Heart left ventricle (tissue), 16 donors: Measurements from ENCODE around the gene SBDS. TPM values are rescaled to one million over a fixed set of nuclear protein-coding genes. Genes with fewer than 3 reads are reported as not detected.
"Not testable (repeated sequence)": the region's sequence is repeated elsewhere in the genome, so short reads cannot be mapped to it uniquely, and the experiment has no call there.

ENCODE experiments used
- ATAC-seq, 4 donors: fragments of 200-7000 bp; cut with Tn5 transposase; one replicate each; pipeline ENCODE4 v1.9.1; 2020 to 2022; ENCODE audit warnings: moderate library complexity in 4 of 4, mild to moderate bottlenecking in 3 of 4, moderate number of reproducible peaks in 1 of 4
- DNase-seq, 5 donors: peaks; one replicate each; pipeline ENCODE4 v3.0.0-alpha.2; 2020
- H3K27ac ChIP-seq, 12 donors: fragments of 200-600 bp; sonication (generic) in 4 of 12; one replicate each; pipeline versions ENCODE4 v1.5.0 to v1.8.0; 2016 to 2022; ENCODE audit warnings: mild to moderate bottlenecking in 2 of 12
- H3K27me3 ChIP-seq, 9 donors: fragments of 200-600 bp; sonication (generic) in 2 of 9; one replicate each; pipeline versions ENCODE4 v1.5.1 to v1.8.0; 2016 to 2022; ENCODE audit warnings: mild to moderate bottlenecking in 3 of 9
- H3K36me3 ChIP-seq, 9 donors: fragments of 200-600 bp; sonication (generic) in 2 of 9; one replicate each; pipeline versions ENCODE4 v1.5.0 to v1.8.0; 2018 to 2022; ENCODE audit warnings: mild to moderate bottlenecking in 2 of 9
- H3K4me1 ChIP-seq, 12 donors: fragments of 200-600 bp; sonication (generic) in 4 of 12; one replicate each; pipeline versions ENCODE4 v1.5.0 to v1.8.0; 2016 to 2022; ENCODE audit warnings: mild to moderate bottlenecking in 3 of 12
- H3K4me3 ChIP-seq, 12 donors: fragments of 200-600 bp; sonication (generic) in 4 of 12; one replicate each; pipeline versions ENCODE4 v1.5.0 to v1.8.0; 2017 to 2022; ENCODE audit warnings: mild to moderate bottlenecking in 9 of 12, moderate library complexity in 4 of 12
- H3K9me3 ChIP-seq, 12 donors: fragments of 200-600 bp; sonication (generic) in 4 of 12; one replicate each; pipeline versions ENCODE4 v1.5.0 to v1.8.0; 2016 to 2022; ENCODE audit warnings: mild to moderate bottlenecking in 1 of 12
- CTCF ChIP-seq, 12 donors: fragments of 200-600 bp; sonication (generic) in 4 of 12; IDR thresholded peaks; one replicate each; pipeline versions ENCODE4 v1.5.0 to v1.8.0; 2018 to 2022; ENCODE audit warnings: antibody characterized with exemption in 12 of 12, mild to moderate bottlenecking in 5 of 12
- POLR2A ChIP-seq, 2 donors: fragments of 450-650 bp; IDR thresholded peaks; one replicate each; pipeline ENCODE4 v1.6.1; 2017; ENCODE audit warnings: antibody characterized with exemption in 2 of 2, mild to moderate bottlenecking in 2 of 2, moderate library complexity in 2 of 2
- WGBS, 4 donors: extraction: QIAGEN DNeasy Blood & Tissue Kit in 2 of 4; methylation state at CpG; one replicate each; pipeline versions ENCODE4 v1.1.5 to v1.1.7; 2013 to 2018; 5-methylcytosine and 5-hydroxymethylcytosine counted together
- intact Hi-C, 10 donors: fragments of 100-400 bp; cut with DNase I; formaldehyde crosslinking; loops; one replicate each; pipeline versions ENCODE4 v1.11.1 to v1.14.2; 2022
- polyA plus RNA-seq, 2 donors: library from polyadenylated mRNA; stranded (reverse); fragments of 200-250 nt; gene quantifications; one replicate each; pipeline ENCODE4 v1.2.3, GENCODE V29; 2013
- total RNA-seq, 9 donors: library from RNA; depleted of rRNA in 2 of 9; stranded (reverse); fragments of >200 nt in 2 of 9; fragmentation: NEBNext Ultra II Directional in 3 of 9; extraction: Animal tissue kit (Norgen Biotek cat#: 25700) in 3 of 9; gene quantifications; one replicate each; pipeline versions ENCODE4 v1.1.0 to v1.2.4, GENCODE V29; 2016 to 2023
- donor health status: ischemic (EF 13 %, LVEDD 7.1; RV severe dilation, severe dysfunction).
- donor health status: healthy with polysubstance abuse.
- donor health status: DM: no; HTN: yes; CAD: no.
- donor health status: DM: no; HTN: no; CAD: no.
- donor health status: ischemic (EF 25% LVEDD 6.9; RV normal size, moderate dysfunction).
- donor health status: ischemic (EF 25% LVEDD 5.7; RV mildly dilated, moderate dysfunction).
- donor health status: healthy.
- donor health status: DM: yes; HTN: yes; CAD: no.
- donor health status: ischemic (EF 35%, LVEDD 5.7; RV mildly dilated, moderate dysfunction).
- donor health status: nonischemic (EF 11% LVEDD 7.7; RV severe dilation, severe dysfunction).
- donor health status: DM: yes; HTN: yes; CAD: no.
- donor health status: PGD.
- donor health status: ischemic (EF 29% LVEDD 5.4; RV normal size, mild dysfunction).
- donor health status: nonischemic (EF 23%, LVEDD 6.1; RV moderate dilation, normal function).

The SBDS gene
- total and polyA plus RNA-seq, 11 donors, result 135 to 310 (median 225) TPM

GRCh38 chr7:66996444-66997191 lies 1.2 kb upstream of the SBDS start, which contains the start of gene TYW1:
Gene TYW1, plus strand, starts transcription at chr7:66996833. Its CDS starts 146 bp downstream, at chr7:66996979.
- Histone ChIP-seq H3K4me3 (peak within 1 kb of the TSS; percentile 70 to 95 (median 86)), H3K27ac (peak within 1 kb of the TSS; percentile 43 to 100 (median 97)), H3K36me3 (peaks cover 0 to 47% (median 31%) of the 10 kb centered on the region in 9 donors), H3K4me1 (peaks cover 0 to 26% (median 21%) of the 10 kb centered on the region in 12 donors)
- not testable (repeated sequence) for H3K27me3 ChIP-seq, H3K9me3 ChIP-seq
- ATAC-seq (peak; percentile 91 to 96 (median 95)), DNase-seq (peak; percentile 98)
- intact Hi-C loops, result loop anchor here in 2 of 10 donors (10.0 kb wide), 2 partner anchors 152 to 342 kb away; no protein-coding TSS in a partner anchor
- peak in 1 of 2 donors; percentile 72 for TF ChIP-seq POLR2A (IDR thresholded peaks at IDR 0.05)
- 0 to 1% (median 1%) methylated on average over 29 to 44 of the region's 44 CpGs for WGBS, 4 donors

- peaks cover 0 to 56% (median 48%) of the 10 kb centered on the region in 9 donors for H3K36me3 ChIP-seq
These were observed 716 bp downstream of the SBDS start for GRCh38 chr7:66994691-66995049.

DNA sequence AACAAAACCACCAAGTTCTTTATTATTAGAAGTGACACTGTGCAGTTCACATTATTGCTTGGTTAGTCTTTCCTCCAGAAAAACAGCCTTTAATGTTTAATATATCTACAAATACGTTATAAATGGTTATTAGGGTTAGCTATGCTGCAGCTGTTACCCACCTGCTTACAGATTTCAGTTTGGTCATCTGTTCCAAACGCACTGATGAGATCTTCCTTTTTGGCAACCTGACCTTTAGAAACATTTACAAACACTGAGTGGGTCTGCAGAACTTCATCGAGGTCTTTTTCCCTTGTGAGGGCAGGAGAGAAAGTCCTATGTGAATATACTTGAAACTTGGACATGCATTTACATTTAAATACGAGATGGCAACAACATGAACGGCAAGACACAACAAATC lies 1.3 kb downstream of the SBDS start:
- Histone ChIP-seq H3K27ac (peak overlapping the region; percentile 96 to 100 (median 98)), H3K36me3 (peaks cover 0 to 57% (median 48%) of the 10 kb centered on the region in 9 donors), H3K4me1 (peaks cover 0 to 26% (median 21%) of the 10 kb centered on the region in 12 donors), H3K4me3 (peak overlapping the region in 11 of 12 donors; percentile 74 to 95 (median 87))
- not testable (repeated sequence) for DNase-seq, ATAC-seq, H3K27me3 ChIP-seq, H3K9me3 ChIP-seq
- intact Hi-C loops, result loop anchor here in 2 of 10 donors (5.0 to 10.0 kb wide), 3 partner anchors 72 to 339 kb away; partner anchors contain the start of gene TMEM248 (in 1 of the 2)
- whole genome bisulfite sequencing, 4 donors, result 33 to 48% (median 41%) methylated on average over 5 of the region's 5 CpGs

More at GRCh38 chr7:66994691-66995049, 716 bp downstream of the SBDS start:
- DNase-seq (peak; percentile 61 to 77 (median 68)), ATAC-seq (peak; percentile 71 to 78 (median 75))
- Histone ChIP-seq H3K4me1 (peaks cover 0 to 26% (median 21%) of the 10 kb centered on the region in 12 donors), H3K4me3 (peak overlapping the region; percentile 69 to 95 (median 86)), H3K27ac (peak overlapping the region; percentile 96 to 100 (median 98))
- WGBS, 4 donors, result 0 to 1% (median 1%) methylated on average over 9 of the region's 9 CpGs
- intact Hi-C loops, result loop anchor here in 2 of 10 donors (5.0 to 10.0 kb wide), 3 partner anchors 72 to 340 kb away; partner anchors contain the start of gene TMEM248 (in 1 of the 2)
- TF ChIP-seq POLR2A (IDR thresholded peaks at IDR 0.05), result peak in 1 of 2 donors; percentile 25
- peak in 7 of 12 donors; percentile 14 to 52 (median 29) for TF ChIP-seq CTCF (IDR thresholded peaks at IDR 0.05)
- not testable (repeated sequence) for H3K9me3 ChIP-seq, H3K27me3 ChIP-seq

DNA sequence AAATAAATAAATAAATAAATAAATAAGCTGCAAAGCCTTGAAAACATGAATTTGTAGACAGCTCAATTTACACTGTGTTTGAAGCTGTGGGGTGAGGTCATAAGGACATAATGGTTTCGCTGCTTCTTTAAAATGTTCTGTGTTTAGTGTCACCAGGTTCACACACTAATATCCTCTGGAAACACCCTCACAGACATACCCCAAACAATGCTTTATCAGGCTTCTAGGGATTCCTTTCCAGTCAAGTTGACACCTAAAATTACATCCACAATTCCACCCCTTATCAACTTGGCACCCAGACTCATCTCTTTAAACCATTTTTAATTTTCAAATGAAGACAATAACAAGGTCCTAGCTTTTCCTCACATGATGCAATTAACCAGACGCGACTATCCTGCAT lies 5.8 kb downstream of the SBDS start:
- DNase-seq, H3K4me3 ChIP-seq, intact Hi-C loops, H3K27me3 ChIP-seq, H3K9me3 ChIP-seq: not testable (repeated sequence)
- peaks cover 0 to 82% (median 68%) of the 10 kb centered on the region in 9 donors for H3K36me3 ChIP-seq
- peaks cover 0 to 18% (median 12%) of the 10 kb centered on the region in 12 donors for H3K4me1 ChIP-seq
- peak in 1 of 4 donors; percentile 63 for ATAC-seq
- 48 to 72% (median 61%) methylated on average over 1 to 3 of the region's 3 CpGs for WGBS, 4 donors
- H3K27ac ChIP-seq, result peak overlapping the region in 1 of 12 donors; percentile 26

GRCh38 chr7:66980336-66980735 lies 15.1 kb downstream of the SBDS start:
- H3K4me1 ChIP-seq, H3K4me3 ChIP-seq, intact Hi-C loops, H3K36me3 ChIP-seq, H3K27me3 ChIP-seq, DNase-seq, H3K27ac ChIP-seq, ATAC-seq: not testable (repeated sequence)
- WGBS, 4 donors, result 92 to 100% (median 99%) methylated on average over 1 of the region's 1 CpG
- H3K9me3 ChIP-seq, result peaks cover 0 to 20% (median 0%) of the 10 kb centered on the region in 12 donors

DNA sequence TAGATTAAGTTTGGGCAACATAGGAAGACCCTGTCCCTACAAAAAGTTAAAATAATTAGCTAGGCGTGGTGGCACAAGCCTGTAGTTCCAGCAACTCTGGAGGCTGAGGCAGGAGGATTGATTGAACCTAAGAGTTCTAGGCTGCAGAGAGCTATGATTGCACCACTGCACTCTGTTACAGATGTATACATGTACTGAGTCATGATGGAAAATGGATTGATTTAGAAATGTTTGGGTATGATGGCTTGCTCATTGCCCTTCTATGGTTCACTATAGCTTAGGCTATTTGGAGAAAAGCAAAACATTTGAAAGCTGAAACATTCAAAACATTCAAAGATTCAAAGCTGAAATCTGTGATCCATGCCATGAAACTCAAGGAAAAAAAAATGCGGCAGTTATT lies 16.4 kb downstream of the SBDS start:
- 81 to 96% (median 89%) methylated on average over 2 of the region's 2 CpGs for WGBS, 4 donors
- H3K27me3 ChIP-seq, intact Hi-C loops, ATAC-seq, H3K4me1 ChIP-seq, H3K4me3 ChIP-seq, H3K27ac ChIP-seq, H3K36me3 ChIP-seq, DNase-seq: not testable (repeated sequence)
- H3K9me3 ChIP-seq, result peaks cover 0 to 20% (median 0%) of the 10 kb centered on the region in 12 donors

DNA sequence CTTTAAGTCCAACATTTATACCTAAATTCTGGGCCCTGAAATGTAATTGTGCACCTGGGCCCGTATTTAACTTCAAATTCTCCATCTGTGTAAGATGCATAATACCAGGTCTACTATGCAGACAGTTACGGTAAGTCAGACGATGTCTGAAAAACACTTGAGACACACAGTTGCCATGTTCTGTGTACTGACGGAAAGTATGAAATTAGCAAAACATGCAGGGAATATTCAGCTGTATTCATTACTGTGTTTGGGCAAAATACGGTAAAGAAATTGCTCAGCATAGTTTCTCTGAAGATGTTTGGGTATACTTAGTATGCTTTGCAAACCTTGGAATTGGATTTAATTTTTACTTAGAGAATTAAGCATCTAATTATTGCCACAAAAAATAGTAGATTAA lies 17.1 kb downstream of the SBDS start:
- not testable (repeated sequence) for H3K4me1 ChIP-seq, ATAC-seq

More for the DNA sequence above, 17.1 kb downstream of the SBDS start:
- H3K4me3 ChIP-seq, H3K27me3 ChIP-seq, H3K27ac ChIP-seq, intact Hi-C loops, DNase-seq, H3K36me3 ChIP-seq: not testable (repeated sequence)
- 78 to 90% (median 82%) methylated on average over 2 to 5 of the region's 5 CpGs for WGBS, 4 donors
- peaks cover 0 to 20% (median 0%) of the 10 kb centered on the region in 12 donors for H3K9me3 ChIP-seq
